H1 (cell line): Measurements from ENCODE around the gene SSC5D. TPM values are rescaled to one million over a fixed set of nuclear protein-coding genes. Genes with fewer than 3 reads are reported as not detected.

Experiments
- CTCF ChIA-PET: fragments of 300-600 bp; sonication (Branson Sonifier 250); formaldehyde crosslinking; loops from one replicate; lab custom pipeline; 2021; ENCODE audit not compliant: partially characterized antibody; lab: Charles Lee
- POLR2A ChIA-PET: fragments of 300-600 bp; sonication (Branson Sonifier 250); formaldehyde crosslinking; loops from one replicate; lab custom pipeline; 2021; ENCODE audit warnings: inconsistent platforms; ENCODE audit not compliant: partially characterized antibody; lab: Charles Lee
- DNase-seq, 2 experiments: peaks; one replicate each; pipeline versions ENCODE4 v3.0.0 to v3.0.0-alpha.2; 2010 to 2022; ENCODE audit warnings: low spot score in 2 of 2, low read depth in 1 of 2, mixed read lengths in 1 of 2
- FAIRE-seq: peaks from 2 replicates; lab custom pipeline; 2011; peaks lifted over from hg19 to GRCh38; lab: Jason Lieb, UNC
- H2AFZ ChIP-seq: 2 replicates; pipeline ENCODE4 v1.8.1; 2012; ENCODE audit warnings: low read length, inconsistent platforms
- H2AK5ac ChIP-seq: 2 replicates; pipeline ENCODE4 v1.6.1; 2013; ENCODE audit warnings: low read depth, low read length
- H2BK120ac ChIP-seq: replicated peaks from 2 replicates; pipeline ENCODE3; 2013; ENCODE audit warnings: low read depth, low read length, inconsistent platforms
- H2BK12ac ChIP-seq: 2 replicates; pipeline ENCODE4 v1.6.1; 2013; ENCODE audit warnings: low read depth, low read length
- H2BK15ac ChIP-seq: 2 replicates; pipeline ENCODE4 v1.6.1; 2013; ENCODE audit warnings: low read length
- H2BK20ac ChIP-seq: 2 replicates; pipeline ENCODE4 v1.6.1; 2013; ENCODE audit warnings: low read length
- H2BK5ac ChIP-seq: 2 replicates; pipeline ENCODE4 v1.6.1; 2013; ENCODE audit warnings: low read depth, low read length
- H3K14ac ChIP-seq: 2 replicates; pipeline ENCODE4 v1.6.1; 2013; ENCODE audit warnings: inconsistent platforms; ENCODE audit not compliant: insufficient read length
- H3K18ac ChIP-seq: 2 replicates; pipeline ENCODE4 v1.6.1; 2013; ENCODE audit warnings: low read length; ENCODE audit errors: extremely low read depth
- H3K23ac ChIP-seq: 2 replicates; pipeline ENCODE4 v1.6.1; 2013; ENCODE audit warnings: inconsistent platforms; ENCODE audit not compliant: insufficient read length
- H3K23me2 ChIP-seq: 2 replicates; pipeline ENCODE4 v1.6.1; 2013; ENCODE audit warnings: low read depth, low read length
- H3K27ac ChIP-seq: 2 replicates; pipeline ENCODE4 v1.6.1; 2011; ENCODE audit warnings: low read depth, low read length, inconsistent platforms
- H3K27me3 ChIP-seq, 4 experiments: replicated peaks in 1 of 4; 1 replicate in 1 of 4; 2 replicates in 3 of 4; pipeline versions ENCODE4 v1.6.1 to v1.8.1; 2011 to 2013; ENCODE audit warnings: low read length in 3 of 4, mild to moderate bottlenecking in 3 of 4, inconsistent platforms in 2 of 4, mixed read lengths in 2 of 4, moderate library complexity in 1 of 4; ENCODE audit not compliant: control insufficient read depth in 3 of 4, insufficient read depth in 3 of 4; ENCODE audit errors: extremely low read depth in 1 of 4
- H3K36me3 ChIP-seq, 4 experiments: 2 replicates each; pipeline versions ENCODE4 v1.6.1 to v1.8.1; 2011 to 2013; ENCODE audit warnings: mild to moderate bottlenecking in 4 of 4, low read length in 3 of 4, moderate library complexity in 2 of 4, control low read depth in 1 of 4, inconsistent platforms in 1 of 4; ENCODE audit not compliant: insufficient read depth in 4 of 4, control insufficient read depth in 2 of 4
- H3K4ac ChIP-seq: replicated peaks from 2 replicates; pipeline ENCODE3; 2013; ENCODE audit warnings: low read length, low read depth, mixed read lengths, inconsistent platforms; ENCODE audit not compliant: insufficient read length
- H3K4me1 ChIP-seq, 4 experiments: replicated peaks in 1 of 4; 1 replicate in 1 of 4; 2 replicates in 3 of 4; pipeline versions ENCODE4 v1.6.1 to v1.8.1; 2011 to 2013; ENCODE audit warnings: low read length in 3 of 4, inconsistent platforms in 2 of 4, mixed read lengths in 1 of 4; ENCODE audit not compliant: insufficient read depth in 4 of 4, control insufficient read depth in 3 of 4
- H3K4me2 ChIP-seq, 2 experiments: 2 replicates each; pipeline versions ENCODE4 v1.6.1 to v1.8.1; 2011 to 2013; ENCODE audit warnings: low read depth in 2 of 2, low read length in 2 of 2, control low read depth in 1 of 2, inconsistent platforms in 1 of 2, mild to moderate bottlenecking in 1 of 2; ENCODE audit not compliant: insufficient read depth in 1 of 2
- H3K4me3 ChIP-seq, 4 experiments: fragments of 200-600, 300-600 bp in 1 of 4; sonication (generic), shearing (Covaris generic), sonication (Bioruptor Twin) in 1 of 4; 2 replicates each; pipeline versions ENCODE4 v1.5.1 to v1.8.1; 2011 to 2016; ENCODE audit warnings: low read length in 4 of 4, low read depth in 3 of 4, control low read depth in 2 of 4, inconsistent platforms in 2 of 4, mild to moderate bottlenecking in 2 of 4, mixed read lengths in 1 of 4, moderate library complexity in 1 of 4; ENCODE audit not compliant: insufficient read depth in 2 of 4; ENCODE audit errors: extremely low read depth in 1 of 4
- H3K56ac ChIP-seq: replicated peaks from 2 replicates; pipeline ENCODE3; 2013; ENCODE audit warnings: low read depth, mild to moderate bottlenecking, mixed read lengths, low read length, inconsistent platforms; ENCODE audit not compliant: insufficient read length
- H3K79me1 ChIP-seq: 2 replicates; pipeline ENCODE4 v1.6.1; 2013; ENCODE audit warnings: low read depth, low read length, control low read depth
- H3K79me2 ChIP-seq, 2 experiments: 2 replicates each; pipeline versions ENCODE4 v1.6.1 to v1.8.1; 2012 to 2013; ENCODE audit warnings: low read length in 2 of 2, mild to moderate bottlenecking in 2 of 2, inconsistent platforms in 1 of 2; ENCODE audit not compliant: insufficient read depth in 2 of 2, control insufficient read depth in 1 of 2
- H3K9ac ChIP-seq, 4 experiments: replicated peaks in 1 of 4; 1 replicate in 1 of 4; 2 replicates in 3 of 4; pipeline versions ENCODE4 v1.6.1 to v1.8.1; 2011 to 2013; ENCODE audit warnings: low read depth in 3 of 4, low read length in 3 of 4, control low read depth in 2 of 4, mild to moderate bottlenecking in 2 of 4, moderate library complexity in 2 of 4, inconsistent platforms in 1 of 4; ENCODE audit errors: extremely low read depth in 1 of 4
- H3K9me3 ChIP-seq, 2 experiments: 2 replicates each; pipeline versions ENCODE4 v1.6.1 to v1.8.1; 2012 to 2013; ENCODE audit warnings: mild to moderate bottlenecking in 2 of 2, moderate library complexity in 2 of 2, control low read depth in 1 of 2, inconsistent platforms in 1 of 2, low read depth in 1 of 2, low read length in 1 of 2, mixed read lengths in 1 of 2; ENCODE audit not compliant: insufficient read depth in 2 of 2
- H4K20me1 ChIP-seq, 2 experiments: replicated peaks in 1 of 2; 2 replicates each; pipeline versions ENCODE3 to v1.8.1; 2011 to 2013; ENCODE audit warnings: inconsistent platforms in 2 of 2, low read length in 2 of 2, mild to moderate bottlenecking in 1 of 2; ENCODE audit not compliant: insufficient read depth in 2 of 2, control insufficient read depth in 1 of 2
- H4K5ac ChIP-seq: 2 replicates; pipeline ENCODE4 v1.6.1; 2013; ENCODE audit warnings: low read length, low read depth, mixed read lengths, inconsistent platforms; ENCODE audit not compliant: insufficient read length
- H4K8ac ChIP-seq: 2 replicates; pipeline ENCODE4 v1.8.0; 2013; ENCODE audit warnings: mild to moderate bottlenecking, moderate library complexity, low read length, inconsistent platforms; ENCODE audit not compliant: insufficient read depth; ENCODE audit errors: extremely low read depth
- H4K91ac ChIP-seq: replicated peaks from 2 replicates; pipeline ENCODE3; 2013; ENCODE audit warnings: low read length, mixed read lengths, inconsistent platforms; ENCODE audit not compliant: insufficient read length
- HDAC6 ChIP-seq: IDR thresholded peaks from one replicate; pipeline ENCODE4 v1.7.1; 2012; ENCODE audit warnings: low read depth, mild to moderate bottlenecking, inconsistent platforms, low read length, moderate library complexity
- JUN ChIP-seq: IDR thresholded peaks from 2 replicates; pipeline ENCODE4 v1.6.1; 2011; ENCODE audit warnings: low read depth, mild to moderate bottlenecking, improper control_type of control experiment, low read length
- JUND ChIP-seq: IDR thresholded peaks from 2 replicates; pipeline ENCODE4 v1.6.1; 2011; ENCODE audit warnings: mild to moderate bottlenecking, improper control_type of control experiment, low read length
- POU5F1 ChIP-seq: IDR thresholded peaks from 2 replicates; pipeline ENCODE4 v1.6.1; 2011; ENCODE audit warnings: low read depth, mild to moderate bottlenecking, low read length, moderate library complexity
- RAD21 ChIP-seq, 2 experiments: IDR thresholded peaks in 1 of 2; conservative IDR thresholded peaks in 1 of 2; 2 replicates each; pipeline ENCODE4 v1.6.1; 2011; ENCODE audit warnings: low read depth in 2 of 2, low read length in 2 of 2, improper control_type of control experiment in 1 of 2, inconsistent platforms in 1 of 2, mild to moderate bottlenecking in 1 of 2, moderate library complexity in 1 of 2
- SAP30 ChIP-seq: fragments of 300-600 bp; sonication (generic); IDR thresholded peaks from 2 replicates; pipeline ENCODE4 v1.7.1; 2012; ENCODE audit warnings: low read length, moderate library complexity, mild to moderate bottlenecking, inconsistent platforms; ENCODE audit not compliant: insufficient read depth, insufficient replicate concordance
- WGBS, 2 experiments: shearing (Covaris generic) in 1 of 2; methylation state at CpG; one replicate each; pipeline versions ENCODE4 v1.1.6 to v1.1.7; 2013 to 2015; ENCODE audit warnings: low lambda C conversion rate in 2 of 2, mixed read lengths in 2 of 2, inconsistent platforms in 1 of 2, low coverage in 1 of 2, missing lambda C conversion rate in 1 of 2; ENCODE audit not compliant: insufficient replicate concordance in 2 of 2, insufficient coverage in 1 of 2, insufficient read length in 1 of 2; ENCODE audit errors: extremely low coverage in 1 of 2, missing lambda C conversion rate in 1 of 2; 5-methylcytosine and 5-hydroxymethylcytosine counted together
- polyA plus RNA-seq, 7 experiments: library from polyadenylated mRNA; depleted of rRNA in 3 of 7; stranded (reverse) in 5 of 7; unstranded in 2 of 7; fragments of >200 nt in 5 of 7; fragments of 200-250 nt in 2 of 7; gene quantifications; 1 replicate in 5 of 7; 2 replicates in 1 of 7; 4 replicates in 1 of 7; pipeline versions ENCODE4 v1.2.1 to v1.2.3, GENCODE V29; 2011 to 2013; ENCODE audit warnings: missing spikeins in 2 of 7, mixed read lengths in 2 of 7
- total RNA-seq: library from RNA; stranded (reverse); fragmentation: NEBNext Ultra II Directional; extraction: Animal tissue kit (Norgen Biotek cat#: 25700); gene quantifications from 2 replicates; pipeline ENCODE4 v1.2.1, GENCODE V29; 2021
- TF ChIP-seq, protein P1 (sequence below): IDR thresholded peaks from 2 replicates; pipeline ENCODE4 v1.6.1; 2012; ENCODE audit warnings: low read length, inconsistent platforms

Gene SSC5D
- total and polyA plus RNA-seq, 2 of the 8 experiments (the other 6 are each of a cell fraction or from before 2014, with no cell fraction given): 0.39 to 1.7 TPM

GRCh38 chr19:55444646-55445045, 43.6 kb upstream of the SSC5D start:
- Histone ChIP-seq H3K4me1 (peaks cover 6 to 15% (median 9%) of the 10 kb centered on the region in 4 experiments; a peak in 6 of 7 replicates), H2AK5ac (no peak overlapping the region), H2BK120ac (no peak overlapping the region), H2BK12ac (no peak overlapping the region), H3K23ac (no peak overlapping the region), H3K4ac (no peak overlapping the region), H2BK20ac (no peak overlapping the region), H3K23me2 (peaks cover 28% of the 10 kb centered on the region; the same call in 1 of the 2 replicates), H3K79me2 (no peaks in the 10 kb centered on the region), H2AFZ (no peak overlapping the region), H3K36me3 (no peaks in the 10 kb centered on the region), H3K79me1 (no peaks in the 10 kb centered on the region), H3K9ac (no peak overlapping the region), H3K27ac (no peak overlapping the region), H3K9me3 (no peaks in the 10 kb centered on the region), H3K4me3 (no peak overlapping the region), H4K8ac (no peak overlapping the region), H2BK5ac (no peak overlapping the region), H3K4me2 (no peak overlapping the region), H4K5ac (no peak overlapping the region), H4K20me1 (peaks cover 3 to 16% of the 10 kb centered on the region in 2 experiments), H2BK15ac (no peak overlapping the region), H3K18ac (no peak overlapping the region), H3K14ac (no peak overlapping the region), H4K91ac (no peak overlapping the region), H3K27me3 (peaks cover 52 to 96% (median 89%) of the 10 kb centered on the region in 4 experiments), H3K56ac (no peak overlapping the region)
- no peak for TF ChIP-seq POU5F1
- no peak for TF ChIP-seq SAP30
- no peak for TF ChIP-seq JUN
- TF ChIP-seq RAD21 (IDR thresholded peaks at IDR 0.05 in 1 of 2, conservative IDR thresholded peaks at IDR 0.05 in 1 of 2; ENCODE audit: low read depth in 2 of 2, low read length in 2 of 2): no peak
- no peak for TF ChIP-seq JUND
- no peak for TF ChIP-seq HDAC6
- TF ChIP-seq, protein P1, sequence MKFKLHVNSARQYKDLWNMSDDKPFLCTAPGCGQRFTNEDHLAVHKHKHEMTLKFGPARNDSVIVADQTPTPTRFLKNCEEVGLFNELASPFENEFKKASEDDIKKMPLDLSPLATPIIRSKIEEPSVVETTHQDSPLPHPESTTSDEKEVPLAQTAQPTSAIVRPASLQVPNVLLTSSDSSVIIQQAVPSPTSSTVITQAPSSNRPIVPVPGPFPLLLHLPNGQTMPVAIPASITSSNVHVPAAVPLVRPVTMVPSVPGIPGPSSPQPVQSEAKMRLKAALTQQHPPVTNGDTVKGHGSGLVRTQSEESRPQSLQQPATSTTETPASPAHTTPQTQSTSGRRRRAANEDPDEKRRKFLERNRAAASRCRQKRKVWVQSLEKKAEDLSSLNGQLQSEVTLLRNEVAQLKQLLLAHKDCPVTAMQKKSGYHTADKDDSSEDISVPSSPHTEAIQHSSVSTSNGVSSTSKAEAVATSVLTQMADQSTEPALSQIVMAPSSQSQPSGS: no peak
- WGBS, 2 experiments: 62% methylated on average over 11 of the region's 11 CpGs; no CpG with 5 or more reads in 1 of the 2 experiments
- FAIRE-seq: no peak
- POLR2A ChIA-PET: interaction anchor here (0.9 to 4.4 kb wide), 6 partner anchors 9 to 185 kb away, joined by 3 to 21 read pairs (median 4); partner anchors contain the start of gene UBE2S
- CTCF ChIA-PET: interaction anchor here (0.6 to 2.5 kb wide), 6 partner anchors 9 to 304 kb away, joined by 3 to 13 read pairs (median 4); partner anchors contain the start of gene FIZ1
- no peak for DNase-seq
